Adrenal gland (tissue), 12 donors: Measurements from ENCODE around the gene STK17B. TPM values are rescaled to one million over a fixed set of nuclear protein-coding genes. Genes with fewer than 3 reads are reported as not detected.

Source experiments
- DNase-seq, 7 donors: peaks; one replicate each; pipeline ENCODE4 v3.0.0-alpha.2; 2019 to 2020
- H3K27ac ChIP-seq, 5 donors: fragments of 200-600 bp; sonication (generic) in 4 of 5; 1 replicate in 3 of 5; 2 replicates in 2 of 5; pipeline versions ENCODE4 v1.5.1 to v1.8.0; 2016 to 2020; ENCODE audit warnings: mild to moderate bottlenecking in 1 of 5
- H3K27me3 ChIP-seq: fragments of 200-600 bp; 2 replicates; pipeline ENCODE4 v1.8.0; 2021
- H3K36me3 ChIP-seq, 2 donors: fragments of 200-600 bp; replicated peaks in 1 of 2; 1 replicate in 1 of 2; 2 replicates in 1 of 2; pipeline versions ENCODE4 v1.5.1 to v1.8.0; 2018 to 2022
- H3K4me1 ChIP-seq, 2 donors: fragments of 200-600 bp; replicated peaks in 1 of 2; 1 replicate in 1 of 2; 2 replicates in 1 of 2; pipeline versions ENCODE4 v1.5.1 to v1.8.0; 2018 to 2021
- H3K4me3 ChIP-seq, 4 donors: fragments of 200-600 bp; sonication (generic) in 3 of 4; one replicate each; pipeline ENCODE4 v1.5.1; 2016 to 2018
- H3K9me3 ChIP-seq, 3 donors: fragments of 200-600 bp; sonication (generic) in 1 of 3; replicated peaks in 1 of 3; 1 replicate in 2 of 3; 2 replicates in 1 of 3; pipeline versions ENCODE4 v1.5.1 to v1.8.0; 2016 to 2021
- POLR2A ChIP-seq, 2 donors: fragments of 450-650 bp; IDR thresholded peaks; one replicate each; pipeline ENCODE4 v1.6.1; 2017; ENCODE audit warnings: antibody characterized with exemption in 2 of 2, mild to moderate bottlenecking in 2 of 2, moderate library complexity in 1 of 2
- WGBS, 4 donors: extraction: QIAGEN DNeasy Blood & Tissue Kit in 2 of 4; methylation state at CpG; one replicate each; pipeline versions ENCODE4 v1.1.5 to v1.1.7; 2013 to 2017; 5-methylcytosine and 5-hydroxymethylcytosine counted together
- intact Hi-C, 2 donors: fragments of 100-400 bp; cut with DNase I; formaldehyde crosslinking; loops; one replicate each; pipeline versions ENCODE4 v1.14.1 to v1.15.0; 2022 to 2023
- polyA plus RNA-seq, 3 donors: library from polyadenylated mRNA; stranded (reverse); fragments of 200-250 nt in 2 of 3; fragments of 350-450 nt in 1 of 3; fragmentation: Illumina TruSeq in 1 of 3; extraction: RNeasy Lipid Tissue Mini Kit (QIAGEN cat#74804) in 1 of 3; gene quantifications; one replicate each; pipeline ENCODE4 v1.2.3, GENCODE V29; 2013 to 2014
- total RNA-seq, 9 donors: library from RNA; depleted of rRNA in 4 of 9; stranded (reverse); fragments of >200 nt in 4 of 9; fragments of 120-200 nt in 1 of 9; fragmentation: NEBNext Ultra II Directional in 1 of 9; extraction: Animal tissue kit (Norgen Biotek cat#: 25700) in 1 of 9; gene quantifications; one replicate each; pipeline versions ENCODE4 v1.1.0 to v1.2.4, GENCODE V29; 2013 to 2023
- TF ChIP-seq, protein P1 (sequence below), 6 experiments: fragments of 450-650 bp in 4 of 6; fragments of 200-600 bp in 2 of 6; sonication (generic) in 1 of 6; IDR thresholded peaks; 1 replicate in 5 of 6; 2 replicates in 1 of 6; pipeline versions ENCODE4 v1.5.1 to v1.8.0; 2016 to 2021; ENCODE audit warnings: antibody characterized with exemption in 6 of 6, mild to moderate bottlenecking in 2 of 6, moderate library complexity in 1 of 6
- donor health status: healthy with polysubstance abuse.
- donor health status: Bipolar disorder and iron deficiency.
- donor health status: DM: yes; HTN: yes; CAD: no.
- donor health status: DM: no; HTN: no; CAD: no.
- donor health status: DM: no; HTN: no; CAD: no.
- donor health status: DM: yes; HTN: yes; CAD: no.

The STK17B gene
- total and polyA plus RNA-seq, 12 donors = 3.6 to 35.0 (median 15.5) TPM

DNA sequence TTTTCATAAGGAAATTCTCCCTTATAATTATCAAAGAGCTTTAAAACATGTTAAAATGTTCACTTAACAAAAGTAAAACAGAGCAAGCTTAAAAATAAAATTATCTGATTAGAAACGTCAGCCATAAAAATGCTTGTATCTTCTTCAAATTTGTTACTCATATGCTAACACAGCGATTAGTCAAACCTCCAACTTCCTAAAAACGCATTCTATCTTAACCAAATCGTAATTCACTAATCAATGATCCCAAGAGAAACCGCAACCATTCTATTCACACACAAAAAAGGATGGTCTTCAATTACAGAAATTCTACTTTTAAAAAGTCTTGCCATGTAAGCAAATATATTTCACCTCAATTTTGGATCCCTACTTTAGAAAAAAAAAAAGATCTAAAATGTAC is 1.9 kb downstream of the STK17B start:
- Histone ChIP-seq H3K4me3 (peak overlapping the region in 2 of 4 donors; percentile 26 to 59), H3K27me3 (no peaks in the 10 kb centered on the region), H3K27ac (peak overlapping the region in 4 of 5 donors; percentile 27 to 91 (median 71)), H3K4me1 (peaks cover 17 to 35% of the 10 kb centered on the region in 2 donors), H3K9me3 (no peaks in the 10 kb centered on the region), H3K36me3 (no peaks in the 10 kb centered on the region)
- intact Hi-C loops = no loop called here
- WGBS, 4 donors = 28 to 43% (median 42%) methylated on average over 5 of the region's 5 CpGs
- no peak for DNase-seq
- TF ChIP-seq, protein P1, sequence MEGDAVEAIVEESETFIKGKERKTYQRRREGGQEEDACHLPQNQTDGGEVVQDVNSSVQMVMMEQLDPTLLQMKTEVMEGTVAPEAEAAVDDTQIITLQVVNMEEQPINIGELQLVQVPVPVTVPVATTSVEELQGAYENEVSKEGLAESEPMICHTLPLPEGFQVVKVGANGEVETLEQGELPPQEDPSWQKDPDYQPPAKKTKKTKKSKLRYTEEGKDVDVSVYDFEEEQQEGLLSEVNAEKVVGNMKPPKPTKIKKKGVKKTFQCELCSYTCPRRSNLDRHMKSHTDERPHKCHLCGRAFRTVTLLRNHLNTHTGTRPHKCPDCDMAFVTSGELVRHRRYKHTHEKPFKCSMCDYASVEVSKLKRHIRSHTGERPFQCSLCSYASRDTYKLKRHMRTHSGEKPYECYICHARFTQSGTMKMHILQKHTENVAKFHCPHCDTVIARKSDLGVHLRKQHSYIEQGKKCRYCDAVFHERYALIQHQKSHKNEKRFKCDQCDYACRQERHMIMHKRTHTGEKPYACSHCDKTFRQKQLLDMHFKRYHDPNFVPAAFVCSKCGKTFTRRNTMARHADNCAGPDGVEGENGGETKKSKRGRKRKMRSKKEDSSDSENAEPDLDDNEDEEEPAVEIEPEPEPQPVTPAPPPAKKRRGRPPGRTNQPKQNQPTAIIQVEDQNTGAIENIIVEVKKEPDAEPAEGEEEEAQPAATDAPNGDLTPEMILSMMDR (IDR thresholded peaks at IDR 0.05) = no peak
- TF ChIP-seq POLR2A (IDR thresholded peaks at IDR 0.05) = no peak

GRCh38 chr2:196168181-196168580 is 3.2 kb downstream of the STK17B start:
- Histone ChIP-seq H3K4me3 (peak overlapping the region in 1 of 4 donors; percentile 59), H3K27ac (peak overlapping the region in 1 of 5 donors; percentile 37), H3K9me3 (no peaks in the 10 kb centered on the region), H3K36me3 (no peaks in the 10 kb centered on the region), H3K4me1 (peaks cover 17 to 35% of the 10 kb centered on the region in 2 donors), H3K27me3 (no peaks in the 10 kb centered on the region)
- intact Hi-C loops = no loop called here
- 76 to 85% (median 80%) methylated on average over 4 of the region's 4 CpGs for WGBS, 4 donors
- no peak for DNase-seq
- TF ChIP-seq POLR2A (IDR thresholded peaks at IDR 0.05) = no peak
- TF ChIP-seq, protein P1 (IDR thresholded peaks at IDR 0.05) = no peak

- Histone ChIP-seq H3K4me1 (peaks cover 17 to 35% of the 10 kb centered on the region in 2 donors), H3K27ac (peak overlapping the region in 1 of 5 donors; percentile 37), H3K36me3 (peaks cover 0 to 5% of the 10 kb centered on the region in 2 donors), H3K4me3 (peak overlapping the region in 1 of 4 donors; percentile 59), H3K9me3 (no peaks in the 10 kb centered on the region), H3K27me3 (no peaks in the 10 kb centered on the region)
- DNase-seq = no peak
- 62 to 67% (median 64%) methylated on average over 2 of the region's 2 CpGs for whole genome bisulfite sequencing, 4 donors
- no peak for TF ChIP-seq POLR2A (IDR thresholded peaks at IDR 0.05)
- TF ChIP-seq, protein P1 (IDR thresholded peaks at IDR 0.05) = no peak
- intact Hi-C loops = no loop called here
Measured at GRCh38 chr2:196167666-196168065, 3.7 kb downstream of the STK17B start.

GRCh38 chr2:196166876-196167275 is 4.5 kb downstream of the STK17B start:
- Histone ChIP-seq H3K4me3 (peak overlapping the region in 1 of 4 donors; percentile 59), H3K27me3 (no peaks in the 10 kb centered on the region), H3K9me3 (no peaks in the 10 kb centered on the region), H3K27ac (no peak overlapping the region), H3K36me3 (peaks cover 0 to 10% of the 10 kb centered on the region in 2 donors), H3K4me1 (peaks cover 17 to 30% of the 10 kb centered on the region in 2 donors)
- intact Hi-C loops = no loop called here
- no peak for DNase-seq
- 59 to 77% (median 71%) methylated on average over 1 of the region's 1 CpG for WGBS, 4 donors
- no peak for TF ChIP-seq POLR2A (IDR thresholded peaks at IDR 0.05)
- TF ChIP-seq, protein P1 (IDR thresholded peaks at IDR 0.05) = no peak
